HUES48 (cell line): ENCODE measurements around the gene SURF2.

Experiments used
- H3K27ac ChIP-seq: one replicate; pipeline ENCODE4 v1.7.0; 2013; ENCODE audit warnings: low read depth, low read length, inconsistent platforms
- H3K27me3 ChIP-seq: 2 replicates; pipeline ENCODE4 v1.6.1; 2013; ENCODE audit warnings: mild to moderate bottlenecking, low read length; ENCODE audit not compliant: control insufficient read depth, insufficient read depth
- H3K36me3 ChIP-seq: 2 replicates; pipeline ENCODE4 v1.6.1; 2013; ENCODE audit warnings: low read length; ENCODE audit not compliant: control insufficient read depth, insufficient read depth
- H3K4me1 ChIP-seq: 2 replicates; pipeline ENCODE4 v1.6.1; 2013; ENCODE audit warnings: mild to moderate bottlenecking, low read length; ENCODE audit not compliant: control insufficient read depth, insufficient read depth
- H3K4me3 ChIP-seq: 2 replicates; pipeline ENCODE4 v1.5.1; 2013; ENCODE audit warnings: mild to moderate bottlenecking, low read depth, low read length
- H3K9ac ChIP-seq: 2 replicates; pipeline ENCODE4 v1.6.1; 2013; ENCODE audit warnings: mild to moderate bottlenecking, low read depth, low read length, moderate library complexity
- H3K9me3 ChIP-seq: 2 replicates; pipeline ENCODE4 v1.6.1; 2013; ENCODE audit warnings: low read length; ENCODE audit not compliant: control insufficient read depth, insufficient read depth

Gene SURF2

DNA sequence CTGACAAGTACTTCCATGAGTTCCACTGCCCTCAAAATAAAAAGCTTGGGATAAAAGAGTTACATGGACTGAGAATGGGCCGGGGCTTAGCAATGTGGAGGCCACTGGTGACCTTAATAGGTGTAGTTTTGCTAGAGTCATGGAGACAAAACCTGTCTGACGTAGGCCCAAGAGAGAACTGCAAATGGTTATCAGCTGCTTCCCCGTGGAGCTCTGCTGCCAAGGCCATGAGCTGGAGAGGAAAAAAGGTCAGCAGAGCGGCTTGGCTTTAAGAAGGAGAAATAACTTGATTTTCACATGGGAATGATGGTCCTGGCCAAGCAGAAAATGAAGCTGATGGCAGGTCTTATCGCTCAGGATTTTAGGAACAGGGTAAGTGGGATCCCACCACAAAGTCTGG, 16.7 kb upstream of the SURF2 start:
- no peak overlapping the region for H3K4me3 ChIP-seq
- H3K27ac ChIP-seq: no peak overlapping the region
- H3K9me3 ChIP-seq: no peaks in the 10 kb centered on the region
- H3K36me3 ChIP-seq: peaks cover 59% of the 10 kb centered on the region
- H3K4me1 ChIP-seq: peaks cover 4% of the 10 kb centered on the region; the same call in 1 of the 2 replicates
- H3K9ac ChIP-seq: no peak overlapping the region
- no peaks in the 10 kb centered on the region for H3K27me3 ChIP-seq

DNA sequence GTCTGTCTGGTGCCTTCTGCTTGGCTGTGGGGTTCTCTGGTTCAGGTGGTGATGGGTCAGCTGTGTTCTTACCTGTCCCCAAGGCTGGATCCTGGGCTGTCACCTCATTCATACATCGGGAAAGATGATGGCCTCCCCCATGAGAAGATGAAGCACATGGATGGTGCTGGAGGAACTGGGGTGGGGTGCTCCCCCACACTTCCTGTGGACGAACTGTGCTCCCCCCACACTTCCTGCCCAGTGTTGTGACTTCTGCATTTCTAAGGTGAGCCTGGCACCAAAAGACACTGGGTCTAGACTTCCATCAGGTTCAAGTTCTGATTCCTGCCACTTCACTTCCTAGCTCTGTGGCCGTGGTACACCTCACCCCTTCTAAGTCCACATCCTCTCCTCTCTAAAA, 16.1 kb upstream of the SURF2 start:
- peaks cover 64% of the 10 kb centered on the region for H3K36me3 ChIP-seq
- H3K27ac ChIP-seq: no peak overlapping the region
- H3K4me1 ChIP-seq: no peaks in the 10 kb centered on the region
- no peaks in the 10 kb centered on the region for H3K27me3 ChIP-seq
- no peak overlapping the region for H3K9ac ChIP-seq
- H3K4me3 ChIP-seq: no peak overlapping the region
- no peaks in the 10 kb centered on the region for H3K9me3 ChIP-seq

DNA sequence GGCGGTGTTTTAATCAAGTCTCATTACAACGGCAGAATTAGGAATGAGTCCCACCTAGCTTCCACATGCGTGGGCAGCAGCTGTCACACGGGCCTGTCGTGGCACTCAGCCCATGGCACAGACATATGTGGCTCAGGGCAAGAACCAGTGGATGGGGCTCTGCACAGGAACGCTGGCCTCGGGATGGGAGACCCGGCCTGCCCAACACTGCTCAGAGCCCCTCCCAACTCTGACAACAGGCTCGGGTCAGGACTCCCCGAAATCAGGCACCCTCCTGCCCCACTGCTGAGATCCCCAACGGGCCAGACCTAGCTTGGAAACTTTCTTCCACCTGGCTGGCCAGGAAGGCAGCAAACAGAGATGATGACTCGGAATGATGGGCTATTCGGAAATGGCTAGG, 15.4 kb upstream of the SURF2 start:
- Histone ChIP-seq H3K27me3 (no peaks in the 10 kb centered on the region), H3K27ac (no peak overlapping the region), H3K4me3 (no peak overlapping the region), H3K9ac (no peak overlapping the region), H3K9me3 (no peaks in the 10 kb centered on the region), H3K36me3 (peaks cover 70% of the 10 kb centered on the region), H3K4me1 (no peaks in the 10 kb centered on the region)

DNA sequence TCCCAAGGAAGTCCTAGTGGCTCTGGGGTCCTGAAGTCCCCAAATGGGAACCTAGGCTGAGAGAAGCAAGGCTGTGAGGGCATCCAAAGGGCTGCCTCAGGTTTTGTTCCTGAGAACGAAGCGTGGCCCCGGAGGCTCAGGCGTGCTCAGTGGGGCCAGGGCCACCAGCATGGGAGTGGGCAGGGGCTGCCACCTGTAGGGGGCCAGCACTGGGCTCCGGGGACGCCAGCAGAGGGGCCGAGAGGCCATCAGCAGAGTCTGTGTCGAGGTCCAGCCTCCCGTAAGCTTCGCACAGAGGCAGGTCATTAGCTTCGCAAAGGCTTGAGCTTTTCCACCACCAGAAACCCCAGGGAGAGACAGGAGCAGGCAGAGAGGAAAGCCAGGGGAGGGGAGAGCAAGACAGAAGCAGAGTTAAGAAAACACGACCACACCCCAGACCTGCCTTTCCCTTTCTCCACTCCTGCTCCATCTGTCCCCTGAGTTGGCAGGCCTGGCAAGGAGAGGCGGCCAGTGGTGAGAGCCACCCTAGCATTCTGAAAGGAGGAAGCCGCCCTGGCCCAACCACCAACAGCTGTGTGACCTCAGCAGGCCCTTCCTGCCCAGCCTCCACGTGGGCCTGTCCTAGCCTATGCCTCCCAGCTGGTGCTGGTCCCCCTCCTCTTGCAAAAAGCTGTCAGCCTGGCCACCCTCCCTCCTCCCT, 14.8 kb upstream of the SURF2 start:
- Histone ChIP-seq H3K27ac (no peak overlapping the region), H3K9ac (no peak overlapping the region), H3K36me3 (peaks cover 75% of the 10 kb centered on the region)

DNA sequence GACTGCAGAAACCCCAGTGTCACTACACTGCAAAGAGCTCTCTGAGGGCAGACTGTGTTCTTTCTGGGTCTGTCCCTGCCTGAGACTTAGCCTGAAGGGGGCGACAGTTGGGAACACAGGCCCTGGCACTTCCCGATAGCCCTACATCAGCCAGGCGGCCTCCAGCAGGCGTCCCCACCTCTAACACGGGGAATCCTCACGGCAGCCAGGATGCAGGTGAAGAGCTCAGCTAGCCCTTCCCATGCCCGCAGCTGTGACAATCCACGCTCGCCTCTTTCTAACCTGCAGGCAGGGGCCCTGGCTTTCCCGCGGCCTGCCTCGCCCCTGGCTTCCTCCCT, 14.3 kb upstream of the SURF2 start:
- H3K36me3 ChIP-seq: peaks cover 75% of the 10 kb centered on the region
- H3K4me3 ChIP-seq: no peak overlapping the region
- peaks cover 4% of the 10 kb centered on the region; the same call in 1 of the 2 replicates for H3K4me1 ChIP-seq
- peak overlapping the region; percentile 31 for H3K27ac ChIP-seq
- no peaks in the 10 kb centered on the region for H3K27me3 ChIP-seq
- no peak overlapping the region for H3K9ac ChIP-seq
- H3K9me3 ChIP-seq: no peaks in the 10 kb centered on the region

More for the DNA sequence above, 14.8 kb upstream of the SURF2 start:
- no peaks in the 10 kb centered on the region for H3K27me3 ChIP-seq
- peaks cover 3% of the 10 kb centered on the region; the same call in 1 of the 2 replicates for H3K4me1 ChIP-seq
- no peak overlapping the region for H3K4me3 ChIP-seq
- no peaks in the 10 kb centered on the region for H3K9me3 ChIP-seq

DNA sequence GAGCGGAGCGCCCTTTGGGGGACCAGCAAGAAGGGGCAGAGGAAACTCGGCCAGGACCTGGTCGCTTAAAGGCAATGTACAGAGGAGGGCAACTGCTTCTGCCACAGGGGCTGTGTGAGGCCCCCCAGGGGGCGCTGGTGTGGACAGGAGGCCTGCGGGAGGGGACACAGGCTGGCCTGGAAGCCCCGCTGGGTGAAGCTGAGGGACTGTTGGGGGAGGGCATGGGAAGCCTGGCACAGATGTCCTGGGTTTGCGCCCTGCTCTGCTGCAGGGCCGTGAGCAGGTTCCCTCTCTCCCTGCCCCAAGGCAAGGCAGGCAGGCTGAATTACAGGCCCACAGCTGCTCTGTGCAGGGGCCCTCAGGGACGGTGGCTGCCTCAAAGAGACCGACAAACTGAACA, 13.8 kb upstream of the SURF2 start:
- H3K4me3 ChIP-seq: no peak overlapping the region
- H3K27ac ChIP-seq: peak overlapping the region; percentile 31
- no peak overlapping the region for H3K9ac ChIP-seq
- H3K36me3 ChIP-seq: peaks cover 75% of the 10 kb centered on the region
- no peaks in the 10 kb centered on the region for H3K9me3 ChIP-seq
- H3K4me1 ChIP-seq: peaks cover 4% of the 10 kb centered on the region; the same call in 1 of the 2 replicates
- H3K27me3 ChIP-seq: no peaks in the 10 kb centered on the region

DNA sequence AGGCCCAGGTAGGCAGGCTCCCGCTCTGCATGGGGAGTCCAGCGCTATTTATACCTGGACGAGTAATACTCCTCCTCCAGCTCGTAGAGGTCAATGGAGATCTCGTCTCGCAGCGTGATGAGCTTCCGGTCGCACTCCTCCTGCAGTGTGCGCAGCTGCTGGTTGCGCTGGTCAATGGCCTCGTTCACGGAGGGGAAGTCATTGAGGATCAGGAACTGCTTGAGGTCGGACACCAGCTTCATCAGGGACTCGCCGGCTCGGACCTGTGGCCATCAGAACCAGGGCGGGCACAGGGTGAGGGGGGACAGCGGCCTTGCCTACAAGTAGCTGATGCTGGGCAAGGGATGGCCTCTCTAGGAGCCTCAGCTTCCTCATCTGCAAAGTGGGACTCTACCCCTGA, 12.3 kb upstream of the SURF2 start:
- Histone ChIP-seq H3K4me3 (no peak overlapping the region), H3K9me3 (no peaks in the 10 kb centered on the region), H3K36me3 (peaks cover 75% of the 10 kb centered on the region), H3K27ac (no peak overlapping the region), H3K9ac (no peak overlapping the region), H3K4me1 (peaks cover 4% of the 10 kb centered on the region; the same call in 1 of the 2 replicates), H3K27me3 (no peaks in the 10 kb centered on the region)

DNA sequence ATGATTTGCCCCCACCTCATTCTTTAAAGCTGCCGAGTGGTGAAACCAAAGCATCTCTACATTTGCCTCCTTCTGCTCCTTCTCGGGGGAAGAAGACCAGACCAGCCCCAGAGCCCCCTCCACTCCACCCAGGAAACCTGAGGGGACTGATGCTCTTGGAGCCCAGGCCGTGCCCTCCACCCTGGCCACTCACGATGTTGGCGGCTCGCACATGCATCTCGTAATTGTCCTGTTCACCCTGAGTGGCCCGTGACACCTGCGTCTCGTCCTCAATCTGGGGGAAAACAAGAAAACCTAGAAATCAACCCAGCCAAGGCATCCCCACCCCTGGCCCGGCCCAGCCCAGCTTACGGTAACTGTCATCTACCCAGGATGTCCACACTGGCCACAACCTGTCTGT, 11.4 kb upstream of the SURF2 start:
- H3K36me3 ChIP-seq: peaks cover 75% of the 10 kb centered on the region
- H3K4me3 ChIP-seq: no peak overlapping the region
- H3K4me1 ChIP-seq: peaks cover 10% of the 10 kb centered on the region; the same call in 1 of the 2 replicates
- no peak overlapping the region for H3K27ac ChIP-seq
- H3K9me3 ChIP-seq: no peaks in the 10 kb centered on the region
- H3K27me3 ChIP-seq: no peaks in the 10 kb centered on the region
- H3K9ac ChIP-seq: no peak overlapping the region; the same call in 1 of the 2 replicates

DNA sequence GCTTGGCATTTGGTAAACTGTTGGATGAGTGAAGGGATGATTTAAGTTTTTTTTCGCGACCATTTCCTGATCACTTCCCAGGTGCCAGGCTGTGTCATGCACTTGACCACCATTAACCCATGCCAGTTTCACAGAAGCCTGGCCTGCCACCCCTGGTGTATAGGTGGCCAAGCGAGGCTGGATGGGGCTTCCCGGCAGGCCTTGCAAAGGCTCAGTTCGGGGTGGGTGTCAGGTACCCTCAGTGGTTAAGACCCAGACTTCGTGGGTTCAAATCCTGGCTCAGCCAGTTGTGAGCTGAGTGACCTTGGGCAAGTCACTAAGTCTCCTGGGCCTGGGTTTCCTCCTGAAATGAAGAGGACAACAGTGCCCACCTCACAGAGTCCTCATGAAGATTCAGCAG, 10.8 kb upstream of the SURF2 start:
- Histone ChIP-seq H3K4me1 (peaks cover 10% of the 10 kb centered on the region; the same call in 1 of the 2 replicates), H3K27me3 (no peaks in the 10 kb centered on the region), H3K9me3 (no peaks in the 10 kb centered on the region), H3K27ac (no peak overlapping the region), H3K9ac (no peak overlapping the region), H3K36me3 (peaks cover 75% of the 10 kb centered on the region), H3K4me3 (no peak overlapping the region)

DNA sequence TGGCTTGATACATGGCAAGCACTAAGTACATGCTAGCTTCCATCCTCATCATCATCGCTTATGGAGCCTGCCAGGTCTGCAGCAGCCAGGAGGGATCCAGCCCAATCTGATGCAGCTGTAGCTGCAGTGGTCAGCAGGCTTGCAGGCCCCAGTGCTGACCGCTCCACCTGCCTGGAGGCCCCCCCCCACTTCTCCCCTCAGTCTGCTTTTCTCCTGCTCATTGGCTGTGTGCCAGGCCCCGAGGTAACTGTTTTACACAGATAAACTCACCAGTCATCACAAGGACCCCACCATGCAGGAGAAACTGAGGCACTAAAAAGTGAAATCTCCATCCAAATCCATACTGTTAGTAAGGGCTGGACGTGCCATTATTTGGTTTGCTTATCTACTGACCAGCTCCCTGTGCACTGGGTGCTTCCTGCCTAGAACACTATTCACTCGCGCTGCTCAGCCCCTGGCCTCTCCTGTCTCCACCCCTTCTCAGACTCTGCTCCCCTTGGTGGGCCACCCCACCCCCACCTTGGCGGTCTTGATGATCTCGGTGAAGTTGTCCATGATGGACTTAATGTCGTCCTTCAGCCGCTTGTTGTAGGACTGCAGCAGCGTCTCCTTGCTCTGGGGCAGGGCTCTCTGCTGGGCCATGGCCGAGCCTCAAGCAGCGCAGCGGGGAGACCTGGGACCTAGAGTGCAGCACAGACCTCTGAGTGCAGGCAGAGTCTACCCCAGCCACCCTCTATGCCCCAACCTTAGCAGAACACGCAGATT, 10.1 kb upstream of the SURF2 start:
- Histone ChIP-seq H3K27me3 (no peaks in the 10 kb centered on the region), H3K4me3 (peak overlapping the region; percentile 98), H3K9ac (0 out of 2 replicates have a peak overlapping the region, but pooled peaks have one; percentile 85), H3K36me3 (peaks cover 75% of the 10 kb centered on the region), H3K27ac (no peak overlapping the region), H3K9me3 (no peaks in the 10 kb centered on the region), H3K4me1 (peaks cover 10% of the 10 kb centered on the region; the same call in 1 of the 2 replicates)

DNA sequence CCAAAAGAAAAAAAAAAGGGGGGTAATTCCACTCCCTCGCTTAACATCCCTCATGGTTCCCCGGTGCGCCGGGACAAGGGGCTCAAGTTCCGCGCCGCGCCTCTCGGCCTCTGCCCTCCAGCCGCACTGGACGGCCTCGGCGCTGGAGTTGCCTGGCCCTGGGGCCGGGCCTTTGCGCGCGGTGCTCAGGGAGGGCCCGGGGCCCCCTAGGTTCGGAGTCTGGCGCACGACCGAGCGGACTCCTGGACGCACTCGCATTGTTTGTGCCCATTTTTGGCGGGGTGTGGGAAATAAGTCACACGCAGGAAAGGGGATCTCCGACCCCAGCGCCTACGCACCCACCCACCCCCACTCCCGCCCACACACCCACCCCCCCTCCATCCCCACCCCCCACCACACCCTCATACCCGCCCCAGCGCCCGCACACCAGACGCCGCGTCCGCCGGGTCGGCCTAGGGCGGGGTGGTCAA, 8.8 kb upstream of the SURF2 start:
- peaks cover 77% of the 10 kb centered on the region for H3K36me3 ChIP-seq
- no peaks in the 10 kb centered on the region for H3K9me3 ChIP-seq
- H3K9ac ChIP-seq: peak overlapping the region; percentile 96
- peaks cover 10% of the 10 kb centered on the region; the same call in 1 of the 2 replicates for H3K4me1 ChIP-seq
- H3K27ac ChIP-seq: peak overlapping the region; percentile 98
- H3K27me3 ChIP-seq: no peaks in the 10 kb centered on the region
- peak overlapping the region; percentile 98 for H3K4me3 ChIP-seq
